GM19438 (cell line): ENCODE data around the gene EFR3B.
A peak's percentile ranks its signal among the peaks of the same experiment; 100 is the strongest.
"Not testable (repeated sequence)": the region's sequence is repeated elsewhere in the genome, so short reads cannot be mapped to it uniquely, and the experiment has no call there.

Experiments
- ATAC-seq: cut with Tn5 transposase; IDR thresholded peaks from one replicate; pipeline ENCODE4 v1.9.1; 2021; ENCODE audit warnings: low read depth; ENCODE audit not compliant: unreplicated experiment

The EFR3B gene

GRCh38 chr2:25041928-25042320, at the start of gene EFR3B:
TSS of gene EFR3B (plus strand) at chr2:25042076. CDS start at chr2:25042313, 237 bp downstream.
- peak; percentile 85 for ATAC-seq

DNA sequence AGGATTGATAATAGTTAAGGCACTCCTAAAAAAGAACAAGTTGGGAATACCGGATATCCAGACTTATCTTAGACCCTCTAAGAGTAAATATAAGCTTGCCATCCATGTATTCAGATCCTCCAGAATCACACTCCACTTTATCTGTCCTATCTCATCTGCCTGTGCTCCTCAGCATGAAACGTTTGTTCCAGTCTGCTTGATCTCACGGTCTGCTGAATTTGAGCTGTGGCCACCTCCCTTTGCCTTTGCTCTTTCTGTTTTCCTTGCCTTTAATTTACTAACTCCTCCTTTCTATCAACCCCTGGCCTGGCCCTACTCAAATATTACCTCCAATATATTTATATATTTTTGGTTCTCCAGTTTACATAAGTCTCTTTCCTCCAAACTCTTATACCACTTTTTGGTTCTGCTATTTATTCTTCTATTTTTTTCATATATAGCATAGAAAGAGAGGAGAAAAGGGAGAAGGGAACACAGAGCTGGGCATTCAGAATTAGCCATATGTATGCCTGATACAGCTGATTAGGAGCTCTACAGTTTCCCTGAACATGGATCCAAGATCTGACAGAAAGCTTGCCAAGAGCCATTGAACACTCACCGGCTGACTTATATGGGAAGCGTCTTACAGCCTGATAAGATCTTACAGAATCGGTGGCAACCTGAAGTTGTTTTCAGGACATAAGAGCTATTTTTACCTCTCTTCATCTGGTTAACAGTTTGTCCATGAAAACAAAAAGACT, 48.3 kb upstream of the EFR3B start:
- no peak for ATAC-seq

DNA sequence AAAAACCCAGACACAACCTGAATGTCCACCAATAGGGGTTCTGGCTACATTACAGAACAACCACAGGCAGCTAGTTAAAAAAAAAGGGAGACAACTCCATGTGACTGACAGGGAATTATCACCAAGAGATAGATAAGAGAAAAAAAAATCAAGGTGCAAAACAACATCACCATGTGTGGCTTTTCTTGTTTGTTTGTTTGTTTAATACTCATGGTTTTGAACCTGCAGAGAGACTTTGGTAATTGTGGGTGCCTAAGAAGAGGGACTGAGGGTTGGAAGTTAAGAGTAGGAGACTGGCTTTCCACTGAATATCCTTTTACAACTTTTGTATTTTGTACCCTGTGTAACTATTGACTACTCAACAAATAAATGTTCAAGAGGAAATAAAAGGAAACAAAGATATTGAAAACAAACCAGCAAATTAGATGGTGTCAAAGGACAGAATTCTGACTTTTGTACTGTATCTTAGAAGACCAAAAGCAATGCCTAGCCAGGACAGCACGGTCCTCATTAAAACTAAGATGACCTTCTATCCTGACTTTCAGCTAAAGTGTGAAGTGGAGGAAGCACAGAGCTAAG, 47.6 kb upstream of the EFR3B start:
- no peak for ATAC-seq

DNA sequence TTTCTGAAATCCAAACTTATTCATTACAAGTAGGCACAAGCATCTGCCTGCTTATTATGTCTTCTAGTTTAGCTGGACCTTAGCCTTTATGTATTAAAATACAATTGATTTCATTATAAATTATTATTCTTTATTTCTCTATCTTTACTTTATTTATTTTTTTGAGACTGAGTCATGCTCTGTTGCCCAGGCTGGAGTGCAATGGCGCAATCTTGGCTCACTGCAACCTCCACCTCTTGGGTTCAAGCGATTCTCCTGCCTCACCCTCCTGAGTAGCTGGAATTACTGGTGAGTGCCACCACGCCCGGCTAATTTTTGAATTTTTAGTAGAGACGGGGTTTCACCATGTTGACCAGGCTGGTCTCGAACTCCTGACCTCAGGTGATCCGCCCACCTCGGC, 42.8 kb upstream of the EFR3B start:
- ATAC-seq, result not testable (repeated sequence)

DNA sequence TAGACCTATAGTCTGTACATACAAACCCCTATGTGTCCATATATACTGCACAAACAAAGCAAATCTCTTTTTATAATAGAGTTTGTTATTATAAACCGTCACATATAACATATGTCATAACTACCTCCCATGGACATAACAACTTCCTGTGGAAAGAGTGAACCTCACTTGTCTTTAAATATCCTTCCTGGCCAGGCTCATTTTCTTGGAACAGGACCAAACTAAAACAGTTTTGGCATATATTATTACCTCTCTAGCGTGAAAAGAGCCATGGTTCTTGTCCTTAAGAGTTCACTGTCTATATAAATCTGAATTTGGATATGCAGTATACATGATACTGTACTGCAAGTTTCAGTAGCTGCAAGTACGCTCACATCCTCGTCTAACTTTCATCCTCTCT, 41.8 kb upstream of the EFR3B start:
- ATAC-seq, result no peak

GRCh38 chr2:25000503-25001324, 41.2 kb upstream of the EFR3B start:
- no peak for ATAC-seq

DNA sequence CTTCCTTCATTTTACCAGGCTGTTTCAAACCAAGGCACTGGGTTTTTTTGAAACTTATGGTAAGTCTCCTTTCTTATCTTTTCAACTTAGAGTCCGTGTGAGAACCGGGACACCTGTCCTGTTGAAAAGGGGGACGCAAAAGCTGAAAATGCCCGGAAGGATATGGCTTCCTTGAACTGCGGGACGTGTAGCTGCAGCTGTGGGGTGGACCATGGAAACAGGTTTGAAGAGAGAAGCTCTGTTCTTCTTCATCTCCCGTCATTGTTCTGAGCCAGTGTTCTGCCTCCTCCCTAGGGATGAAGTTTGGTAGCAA, 40.6 kb upstream of the EFR3B start:
- ATAC-seq, result no peak

DNA sequence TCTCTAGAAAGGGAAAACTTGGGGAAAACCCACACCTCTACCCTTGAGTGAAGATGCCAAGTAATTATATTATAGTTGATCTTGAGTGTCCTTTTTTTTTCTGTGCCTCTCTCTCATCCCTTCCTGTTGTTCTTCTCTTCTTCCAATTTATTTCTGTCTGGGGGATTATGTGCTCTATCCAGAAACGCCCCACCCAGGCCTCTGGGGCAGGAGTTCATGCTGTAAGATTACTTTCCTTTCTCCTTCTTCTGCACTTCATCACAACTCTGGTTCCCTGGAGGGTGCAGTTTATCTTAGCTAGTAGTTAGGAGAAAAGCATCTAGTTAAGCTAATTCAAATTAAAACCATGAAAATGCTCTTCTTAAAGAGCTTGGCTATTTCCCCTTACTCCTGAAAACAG, 39.8 kb upstream of the EFR3B start:
- no peak for ATAC-seq

DNA sequence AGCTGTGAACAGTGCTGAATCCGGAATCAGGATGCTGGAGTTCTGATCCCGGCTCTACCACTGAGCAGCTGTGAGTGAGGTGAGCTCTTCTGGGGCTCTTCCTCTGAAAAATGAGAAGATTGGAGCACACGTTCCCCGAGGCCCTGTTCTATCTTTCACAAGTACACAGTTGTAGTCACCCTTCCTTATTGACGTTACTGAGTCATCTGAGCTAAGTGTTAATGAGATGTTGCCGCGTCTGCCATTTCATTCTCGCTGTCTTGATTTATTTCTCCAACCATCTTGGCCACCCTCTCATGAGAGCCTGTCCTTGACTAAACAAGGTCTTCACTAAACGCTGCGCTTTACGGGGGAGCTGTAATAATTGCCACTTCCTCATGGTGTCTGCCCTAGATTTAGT, 31.9 kb upstream of the EFR3B start:
- no peak for ATAC-seq

- ATAC-seq, result not testable (repeated sequence)
These were observed 30.5 kb upstream of the EFR3B start for GRCh38 chr2:25011342-25011741.

DNA sequence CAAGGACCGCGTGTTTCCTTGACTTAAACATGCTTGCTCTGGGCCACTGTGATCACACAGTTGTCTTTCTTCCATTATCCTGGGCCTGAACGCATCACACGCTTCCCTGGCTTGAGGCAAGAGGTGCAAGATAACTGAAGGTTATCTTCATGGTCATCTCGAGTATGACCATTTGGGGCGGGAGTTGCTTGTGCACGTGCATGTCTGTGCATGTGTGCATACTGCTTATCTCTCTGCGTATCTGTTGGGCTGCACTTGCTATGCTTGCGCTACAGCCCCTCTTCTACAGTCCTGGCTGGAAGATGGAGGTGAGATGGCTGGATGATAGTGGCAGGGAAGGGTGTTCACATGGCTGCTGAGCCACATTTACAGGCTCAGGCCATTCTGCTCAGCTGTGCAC, 27.2 kb upstream of the EFR3B start:
- ATAC-seq, result no peak

GRCh38 chr2:25018681-25019080, 23.2 kb upstream of the EFR3B start:
- no peak for ATAC-seq

GRCh38 chr2:25021791-25022362, 20.0 kb upstream of the EFR3B start:
- ATAC-seq, result no peak

GRCh38 chr2:25023333-25023732, 18.5 kb upstream of the EFR3B start:
- ATAC-seq, result no peak

- ATAC-seq, result no peak
These were observed 16.5 kb upstream of the EFR3B start for GRCh38 chr2:25025229-25026007.

- no peak for ATAC-seq
These were observed 15.8 kb upstream of the EFR3B start for GRCh38 chr2:25026008-25026530.

DNA sequence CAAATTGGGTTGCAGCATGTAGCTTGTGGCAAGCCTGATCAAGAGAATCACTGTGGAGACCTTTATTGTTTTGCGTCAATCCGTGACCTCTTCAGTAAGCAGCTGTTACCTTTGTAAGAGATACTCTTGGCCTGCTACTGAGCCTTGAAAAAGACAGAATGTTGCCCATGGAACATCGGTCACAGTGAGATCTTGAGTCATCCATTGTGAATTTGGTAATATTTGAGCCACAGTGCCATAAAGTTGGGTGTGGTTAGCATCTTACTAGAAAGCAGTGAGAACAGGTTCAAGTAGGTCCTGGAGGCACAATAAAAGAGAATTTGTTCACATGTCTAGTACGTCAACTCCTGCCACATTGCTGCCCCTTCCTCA, 12.7 kb upstream of the EFR3B start:
- ATAC-seq, result no peak

DNA sequence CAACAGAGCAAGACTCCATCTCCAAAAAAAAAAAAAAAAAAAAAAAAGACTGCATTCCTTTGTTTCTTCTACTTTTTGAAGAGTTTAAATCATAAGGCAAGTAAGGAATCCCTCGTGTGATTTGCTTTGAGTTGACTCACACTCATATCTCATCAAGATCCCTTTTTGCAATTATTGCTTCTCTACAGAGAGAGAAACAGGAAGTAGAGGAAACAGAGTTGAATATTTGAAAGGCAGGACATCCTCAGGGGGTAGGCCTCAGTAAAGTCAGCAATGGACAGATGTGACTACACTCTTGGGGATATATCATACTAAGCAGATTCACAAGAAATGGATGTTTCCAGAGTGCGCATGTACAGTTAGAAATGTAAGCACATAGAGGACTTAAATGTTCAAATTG, 11.2 kb upstream of the EFR3B start:
- no peak for ATAC-seq

GRCh38 chr2:25032094-25032493, 9.8 kb upstream of the EFR3B start:
- ATAC-seq, result no peak

- ATAC-seq, result no peak
These were observed 9.0 kb upstream of the EFR3B start for GRCh38 chr2:25032901-25033300.

GRCh38 chr2:25034081-25034480, 7.8 kb upstream of the EFR3B start:
- no peak for ATAC-seq
